HG03520 (cell line): ENCODE measurements around the gene MRPL55.
"Not testable (repeated sequence)": the region's sequence is repeated elsewhere in the genome, so short reads cannot be mapped to it uniquely, and the experiment has no call there.

Source experiments
- ATAC-seq: cut with Tn5 transposase; IDR thresholded peaks from one replicate; pipeline ENCODE4 v1.9.1; 2021; ENCODE audit warnings: mild to moderate bottlenecking, moderate library complexity; ENCODE audit not compliant: unreplicated experiment

The MRPL55 gene

DNA sequence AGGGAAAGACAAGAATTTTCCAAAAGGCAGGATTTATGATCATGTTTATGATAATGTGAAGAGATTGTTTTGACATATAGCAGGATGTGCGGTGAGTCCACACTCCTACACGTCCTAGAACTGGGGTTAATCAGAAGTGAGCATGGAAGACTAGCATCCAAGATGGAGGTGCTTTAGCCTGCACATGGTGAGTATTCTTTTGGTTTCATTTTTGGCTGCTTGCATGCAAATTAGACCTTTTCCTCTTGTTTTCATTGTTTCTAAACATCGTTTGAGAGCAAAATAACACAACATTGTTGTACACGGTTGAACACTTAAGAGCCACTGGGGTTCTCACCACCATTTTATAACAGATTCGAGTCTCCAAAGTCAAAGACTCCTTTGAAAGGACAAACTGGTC, 16.1 kb upstream of the MRPL55 start:
- ATAC-seq, result no peak

- ATAC-seq, result no peak
Measured at GRCh38 chr1:228123505-228123904, 14.4 kb upstream of the MRPL55 start.

GRCh38 chr1:228122921-228123441, 13.9 kb upstream of the MRPL55 start:
- no peak for ATAC-seq

GRCh38 chr1:228120857-228121489, 11.9 kb upstream of the MRPL55 start:
- ATAC-seq, result no peak

GRCh38 chr1:228120351-228120750, 11.3 kb upstream of the MRPL55 start:
- no peak for ATAC-seq

DNA sequence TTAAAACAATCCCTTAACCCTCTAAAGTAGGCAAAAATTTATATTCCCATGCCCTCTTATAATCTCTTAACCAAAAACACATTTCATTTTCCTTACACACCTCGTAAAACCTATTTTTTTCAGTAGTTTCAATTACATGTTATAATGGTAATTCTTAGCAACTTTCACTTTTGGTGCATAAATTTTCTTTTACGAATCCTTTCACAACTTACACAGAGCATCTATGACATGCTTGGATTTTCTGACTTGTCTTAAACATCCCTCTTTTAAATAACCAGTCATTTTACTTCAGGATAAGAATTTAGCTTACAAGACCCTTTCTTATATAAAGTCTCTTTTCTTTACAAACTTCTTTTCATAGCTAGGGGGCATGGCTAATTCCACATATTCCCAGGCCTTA, 8.9 kb upstream of the MRPL55 start:
- no peak for ATAC-seq

GRCh38 chr1:228117335-228117734, 8.2 kb upstream of the MRPL55 start:
- no peak for ATAC-seq

GRCh38 chr1:228114827-228115226, 5.7 kb upstream of the MRPL55 start:
- no peak for ATAC-seq

- no peak for ATAC-seq
Measured at GRCh38 chr1:228112617-228113016, 3.5 kb upstream of the MRPL55 start.

DNA sequence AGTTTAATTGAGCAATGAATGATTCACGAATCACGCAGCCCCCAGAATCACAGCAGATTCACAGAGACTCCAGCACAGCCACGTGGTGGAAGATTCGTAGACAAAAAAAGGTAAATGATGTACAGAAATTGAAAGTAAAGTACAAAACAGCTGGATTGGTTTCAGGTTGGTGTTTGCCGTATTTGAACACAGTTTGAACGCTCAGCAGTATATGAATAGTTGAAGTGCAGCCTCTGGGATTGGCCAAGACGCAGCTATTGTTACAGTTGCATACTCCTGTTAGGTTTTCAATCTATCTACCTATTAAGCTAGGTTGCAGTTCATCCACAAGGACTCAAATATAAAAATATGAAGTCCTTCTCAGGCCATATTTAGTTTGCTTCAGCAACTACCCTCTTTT, 3.1 kb upstream of the MRPL55 start:
- ATAC-seq, result no peak

DNA sequence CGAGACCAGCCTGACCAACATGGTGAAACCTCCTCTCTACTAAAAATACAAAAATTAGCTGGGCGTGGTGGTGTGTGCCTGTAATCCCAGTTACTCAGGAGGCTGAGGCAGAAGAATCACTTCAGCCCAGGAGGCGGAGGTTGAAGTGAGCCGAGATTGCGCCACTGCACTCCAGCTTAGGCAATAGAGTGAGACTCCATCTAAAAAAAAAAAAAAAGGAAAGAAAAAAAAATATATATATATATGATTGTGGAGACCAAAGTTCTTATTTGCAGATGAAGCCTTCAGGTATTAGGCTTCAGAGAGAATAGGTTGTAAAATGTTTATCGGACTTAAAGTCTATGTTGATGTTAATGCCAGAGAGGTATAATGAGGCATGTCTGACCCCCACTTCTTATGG, 2.2 kb upstream of the MRPL55 start:
- not testable (repeated sequence) for ATAC-seq

GRCh38 chr1:228110556-228110955, 1.5 kb upstream of the MRPL55 start:
- no peak for ATAC-seq

- no peak for ATAC-seq
Measured at GRCh38 chr1:228109962-228110488, 926 bp upstream of the MRPL55 start.

GRCh38 chr1:228108742-228109072, 392 bp downstream of the MRPL55 start:
- ATAC-seq, result no peak

DNA sequence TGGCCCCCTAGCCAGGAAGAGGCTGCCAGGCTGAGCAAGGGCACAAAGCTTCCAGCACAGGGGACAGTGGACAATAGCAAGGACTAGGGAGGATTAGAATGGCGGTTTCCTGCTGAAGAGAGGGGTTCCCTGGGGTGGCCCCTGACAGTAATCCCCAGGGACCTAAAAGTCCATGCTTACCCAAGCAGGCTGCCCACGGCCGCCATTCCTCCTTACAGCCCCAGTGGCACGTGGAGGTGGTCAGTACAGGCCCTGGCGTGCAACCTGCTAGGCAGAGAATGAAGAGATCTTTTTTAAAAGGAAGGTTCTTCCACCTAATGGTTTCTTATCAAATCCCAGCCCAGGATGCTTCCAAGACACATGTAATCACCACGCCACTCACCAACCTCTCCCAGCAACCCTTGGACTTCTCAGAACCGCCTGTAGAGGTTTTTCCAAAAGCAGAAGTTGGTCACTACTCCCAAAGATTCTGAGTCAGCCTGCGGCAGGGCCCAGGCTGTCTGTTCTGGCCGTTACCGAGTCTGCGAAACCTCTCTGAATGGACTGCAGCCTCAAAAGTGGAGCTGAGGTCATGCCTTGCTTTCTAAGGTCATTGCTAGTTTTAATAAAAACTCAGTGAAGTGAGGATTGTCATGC, 926 bp downstream of the MRPL55 start:
- ATAC-seq, result no peak

- ATAC-seq, result no peak
Measured at GRCh38 chr1:228107636-228108035, 1.5 kb downstream of the MRPL55 start.

GRCh38 chr1:228106800-228107054, 2.4 kb downstream of the MRPL55 start:
- no peak for ATAC-seq

- no peak for ATAC-seq
Measured at GRCh38 chr1:228105996-228106799, 2.9 kb downstream of the MRPL55 start.

- ATAC-seq, result no peak
Measured at GRCh38 chr1:228105270-228105995, 3.7 kb downstream of the MRPL55 start.

DNA sequence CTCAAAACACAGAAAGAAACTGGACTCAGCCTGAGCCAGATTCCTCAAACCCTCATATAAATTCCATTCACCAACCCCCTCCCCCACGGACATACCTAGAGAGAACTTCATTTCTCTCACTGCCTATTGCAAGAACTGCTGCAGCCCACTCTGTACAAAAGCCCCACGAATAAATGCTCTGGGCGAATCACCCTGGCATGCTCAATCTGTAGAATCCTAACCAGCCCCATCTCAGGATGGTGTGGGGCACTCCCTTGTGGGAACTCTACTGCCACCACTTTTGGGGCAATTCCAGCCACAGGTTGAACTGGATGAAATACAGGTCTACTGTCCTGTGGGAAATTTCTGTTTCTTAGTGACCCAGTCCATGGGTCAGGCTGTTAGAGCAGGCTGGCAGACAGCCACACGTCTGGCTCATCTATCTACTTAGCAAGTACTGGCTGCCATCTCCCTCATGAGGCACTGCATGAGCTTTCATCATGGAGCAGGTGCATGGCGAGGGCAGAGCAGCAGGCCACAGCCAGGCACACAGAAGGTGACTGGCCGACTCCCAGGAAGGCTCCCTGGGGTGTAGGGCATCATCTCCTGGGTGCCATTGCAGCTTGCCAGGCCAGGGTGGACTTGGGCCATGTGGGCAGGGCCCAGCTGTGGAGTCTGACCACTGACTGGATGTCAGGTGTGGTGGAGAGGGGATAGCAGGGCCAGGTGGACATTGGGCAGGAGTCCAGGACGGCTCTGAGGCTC, 4.4 kb downstream of the MRPL55 start:
- ATAC-seq, result no peak
